Measurements from ENCODE around the gene MIDN. TPM values are rescaled to one million over a fixed set of nuclear protein-coding genes. Genes with fewer than 3 reads are reported as not detected.

The MIDN gene
- total and polyA plus RNA-seq, 7 donors: 29.2 to 331 (median 147) TPM

- 17 to 36% (median 26%) methylated on average over 19 to 28 of the region's 28 CpGs for WGBS, 3 donors
- Histone ChIP-seq H3K4me3 (peak overlapping the region; percentile 69), H3K9me3 (no peaks in the 10 kb centered on the region), H3K4me1 (peaks cover 43% of the 10 kb centered on the region), H3K27me3 (ENCODE audit: insufficient read depth in 3 of 3, low read length in 2 of 3) (no peaks in the 10 kb centered on the region), H3K36me3 (ENCODE audit: insufficient read depth in 1 of 2, low read depth in 1 of 2) (peaks cover 0 to 6% of the 10 kb centered on the region in 2 donors), H3K27ac (peak overlapping the region; percentile 85)
- peak in 3 of 4 donors; percentile 5 to 14 (median 6) for ATAC-seq
- DNase-seq: peak; percentile 89 to 91
- TF ChIP-seq CTCF (IDR thresholded peaks at IDR 0.05): no peak
- intact Hi-C loops (cut with DNase I): loop anchor here (2.0 kb wide), 2 partner anchors 21 to 47 kb away; no protein-coding TSS in a partner anchor
Observed at GRCh38 chr19:1265615-1266128, 17.3 kb downstream of the MIDN start.

- intact Hi-C loops (cut with DNase I): loop anchor here (2.0 kb wide), 2 partner anchors 22 to 48 kb away; no protein-coding TSS in a partner anchor
Observed at GRCh38 chr19:1266129-1266915, 17.9 kb downstream of the MIDN start.

GRCh38 chr19:1266916-1267476 lies 18.6 kb downstream of the MIDN start:
- Histone ChIP-seq H3K36me3 (ENCODE audit: insufficient read depth in 1 of 2, low read depth in 1 of 2) (peaks cover 4 to 19% of the 10 kb centered on the region in 2 donors), H3K27me3 (ENCODE audit: insufficient read depth in 3 of 3, low read length in 2 of 3) (no peaks in the 10 kb centered on the region), H3K27ac (peak overlapping the region; percentile 85), H3K4me3 (peak overlapping the region; percentile 69), H3K9me3 (no peaks in the 10 kb centered on the region), H3K4me1 (peaks cover 54% of the 10 kb centered on the region)
- intact Hi-C loops (cut with DNase I): loop anchor here (1.0 to 2.0 kb wide), 3 partner anchors 22 to 48 kb away; no protein-coding TSS in a partner anchor
- ATAC-seq (peak; percentile 11 to 36 (median 28)), DNase-seq (peak; percentile 80 to 87)
- WGBS, 3 donors: 1 to 3% (median 1%) methylated on average over 45 to 59 of the region's 59 CpGs
- TF ChIP-seq CTCF (IDR thresholded peaks at IDR 0.05): peak; percentile 98

More at GRCh38 chr19:1266129-1266915, 17.9 kb downstream of the MIDN start:
- H3K36me3 ChIP-seq (ENCODE audit: insufficient read depth in 1 of 2, low read depth in 1 of 2): peaks cover 0 to 12% of the 10 kb centered on the region in 2 donors
- peak overlapping the region; percentile 85 for H3K27ac ChIP-seq
- peak; percentile 13 to 49 (median 33) for ATAC-seq
- H3K4me1 ChIP-seq: peaks cover 49% of the 10 kb centered on the region
- no peak for TF ChIP-seq CTCF (IDR thresholded peaks at IDR 0.05)
- peak; percentile 91 to 93 for DNase-seq
- no peaks in the 10 kb centered on the region for H3K27me3 ChIP-seq (ENCODE audit: insufficient read depth in 3 of 3, low read length in 2 of 3)
- H3K4me3 ChIP-seq: peak overlapping the region; percentile 69
- WGBS, 3 donors: 3 to 7% (median 3%) methylated on average over 73 to 84 of the region's 84 CpGs
- no peaks in the 10 kb centered on the region for H3K9me3 ChIP-seq

- intact Hi-C loops (cut with DNase I): loop anchor here (1.0 to 2.0 kb wide), 3 partner anchors 23 to 49 kb away; no protein-coding TSS in a partner anchor
- Histone ChIP-seq H3K4me1 (peaks cover 54% of the 10 kb centered on the region), H3K9me3 (no peaks in the 10 kb centered on the region), H3K4me3 (peak overlapping the region; percentile 87), H3K27me3 (ENCODE audit: insufficient read depth in 3 of 3, low read length in 2 of 3) (no peaks in the 10 kb centered on the region), H3K36me3 (ENCODE audit: insufficient read depth in 1 of 2, low read depth in 1 of 2) (peaks cover 4 to 25% of the 10 kb centered on the region in 2 donors), H3K27ac (peak overlapping the region; percentile 99)
- no peak for TF ChIP-seq CTCF (IDR thresholded peaks at IDR 0.05)
- WGBS, 3 donors: 37 to 40% (median 39%) methylated on average over 31 to 35 of the region's 35 CpGs
- ATAC-seq (no peak), DNase-seq (peak; percentile 37 to 72)
Observed at GRCh38 chr19:1267477-1268225, 19.3 kb downstream of the MIDN start.

All from psoas muscle (tissue), 8 donors.